Measurements from ENCODE around the gene LRP1-AS.

The LRP1-AS gene

GRCh38 chr12:57160040-57160439 is 12.6 kb upstream of the LRP1-AS start:
- no peak for DNase-seq (ENCODE audit: low read depth)

- DNase-seq (ENCODE audit: low read depth), result no peak
These were observed 11.9 kb upstream of the LRP1-AS start for GRCh38 chr12:57159311-57159710.

GRCh38 chr12:57158665-57159064 is 11.2 kb upstream of the LRP1-AS start:
- DNase-seq (ENCODE audit: low read depth), result no peak

GRCh38 chr12:57158186-57158585 is 10.8 kb upstream of the LRP1-AS start:
- no peak for DNase-seq (ENCODE audit: low read depth)

- DNase-seq (ENCODE audit: low read depth), result no peak
These were observed 10.3 kb upstream of the LRP1-AS start for GRCh38 chr12:57157588-57158173.

- DNase-seq (ENCODE audit: low read depth), result no peak
These were observed 9.4 kb upstream of the LRP1-AS start for GRCh38 chr12:57156701-57157403.

GRCh38 chr12:57154804-57155434 is 7.5 kb upstream of the LRP1-AS start:
- DNase-seq (ENCODE audit: low read depth), result no peak

- DNase-seq (ENCODE audit: low read depth), result no peak
These were observed 6.7 kb upstream of the LRP1-AS start for GRCh38 chr12:57154076-57154475.

GRCh38 chr12:57153415-57153997 is 6.1 kb upstream of the LRP1-AS start:
- DNase-seq (ENCODE audit: low read depth), result no peak

GRCh38 chr12:57152639-57153038 is 5.2 kb upstream of the LRP1-AS start:
- DNase-seq (ENCODE audit: low read depth), result no peak

- DNase-seq (ENCODE audit: low read depth), result no peak
These were observed 4.6 kb upstream of the LRP1-AS start for GRCh38 chr12:57151741-57152630.

- no peak for DNase-seq (ENCODE audit: low read depth)
These were observed 3.1 kb upstream of the LRP1-AS start for GRCh38 chr12:57150400-57151000.

- DNase-seq (ENCODE audit: low read depth), result no peak
These were observed 2.0 kb upstream of the LRP1-AS start for GRCh38 chr12:57149245-57149900.

- no peak for DNase-seq (ENCODE audit: low read depth)
These were observed 1.2 kb upstream of the LRP1-AS start for GRCh38 chr12:57148469-57149244.

GRCh38 chr12:57146092-57146491 is 1.3 kb downstream of the LRP1-AS start:
- DNase-seq (ENCODE audit: low read depth), result no peak

- no peak for DNase-seq (ENCODE audit: low read depth)
These were observed 1.9 kb downstream of the LRP1-AS start for GRCh38 chr12:57145460-57146059.

GRCh38 chr12:57143454-57143853 is 4.0 kb downstream of the LRP1-AS start:
- no peak for DNase-seq (ENCODE audit: low read depth)

- DNase-seq (ENCODE audit: low read depth), result no peak
These were observed 4.7 kb downstream of the LRP1-AS start for GRCh38 chr12:57142727-57143126.

GRCh38 chr12:57142121-57142520 is 5.3 kb downstream of the LRP1-AS start:
- no peak for DNase-seq (ENCODE audit: low read depth)

- DNase-seq (ENCODE audit: low read depth), result no peak
These were observed 6.2 kb downstream of the LRP1-AS start for GRCh38 chr12:57141249-57141648.
